PC-9 (cell line): ENCODE results near the gene FAM120A.

Experiments used
- EZH2 ChIP-seq: fragments of 200-600 bp; sonication (generic); IDR thresholded peaks from 2 replicates; pipeline ENCODE4 v1.8.0; 2017; ENCODE audit warnings: antibody characterized with exemption, low read depth
- TF ChIP-seq, protein P1 (sequence below): fragments of 200-600 bp; sonication (generic); conservative IDR thresholded peaks from 2 replicates; pipeline ENCODE4 v1.6.1; 2017; ENCODE audit warnings: mixed run types, antibody characterized with exemption, mild to moderate bottlenecking, moderate library complexity

DNA sequence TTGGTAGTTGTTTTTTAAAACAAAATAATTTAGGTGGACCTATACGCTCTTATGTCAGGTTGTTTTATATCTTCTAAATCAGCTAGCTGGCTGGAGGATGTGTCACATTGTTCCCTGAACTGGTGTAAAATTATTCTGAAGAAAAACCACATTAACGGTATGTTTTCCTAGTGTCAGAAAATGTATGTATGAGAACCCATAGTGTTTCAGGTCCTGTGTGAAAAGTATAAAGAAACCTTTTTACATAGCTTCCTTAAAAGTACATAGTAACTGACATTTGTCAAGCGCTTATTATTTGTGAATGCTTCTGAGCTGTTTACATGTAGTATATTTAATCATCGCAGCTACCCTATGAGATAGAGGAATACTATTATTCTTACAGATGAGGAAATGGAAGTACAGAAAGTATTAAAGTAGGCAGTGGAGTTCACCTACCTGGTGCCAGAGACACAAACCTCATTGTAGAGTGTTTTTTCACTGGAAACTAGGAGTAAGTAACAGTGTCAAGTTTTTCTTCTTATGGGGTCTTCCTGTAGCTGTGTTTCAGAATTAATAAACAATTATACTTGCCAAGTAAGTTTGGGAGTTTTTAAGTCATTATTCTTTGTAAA, 12.3 kb downstream of the FAM120A start:
- TF ChIP-seq, protein P1, sequence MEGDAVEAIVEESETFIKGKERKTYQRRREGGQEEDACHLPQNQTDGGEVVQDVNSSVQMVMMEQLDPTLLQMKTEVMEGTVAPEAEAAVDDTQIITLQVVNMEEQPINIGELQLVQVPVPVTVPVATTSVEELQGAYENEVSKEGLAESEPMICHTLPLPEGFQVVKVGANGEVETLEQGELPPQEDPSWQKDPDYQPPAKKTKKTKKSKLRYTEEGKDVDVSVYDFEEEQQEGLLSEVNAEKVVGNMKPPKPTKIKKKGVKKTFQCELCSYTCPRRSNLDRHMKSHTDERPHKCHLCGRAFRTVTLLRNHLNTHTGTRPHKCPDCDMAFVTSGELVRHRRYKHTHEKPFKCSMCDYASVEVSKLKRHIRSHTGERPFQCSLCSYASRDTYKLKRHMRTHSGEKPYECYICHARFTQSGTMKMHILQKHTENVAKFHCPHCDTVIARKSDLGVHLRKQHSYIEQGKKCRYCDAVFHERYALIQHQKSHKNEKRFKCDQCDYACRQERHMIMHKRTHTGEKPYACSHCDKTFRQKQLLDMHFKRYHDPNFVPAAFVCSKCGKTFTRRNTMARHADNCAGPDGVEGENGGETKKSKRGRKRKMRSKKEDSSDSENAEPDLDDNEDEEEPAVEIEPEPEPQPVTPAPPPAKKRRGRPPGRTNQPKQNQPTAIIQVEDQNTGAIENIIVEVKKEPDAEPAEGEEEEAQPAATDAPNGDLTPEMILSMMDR = no peak
- TF ChIP-seq EZH2 = no peak
